ENCODE data around the gene RFX4. TPM values are rescaled to one million over a fixed set of nuclear protein-coding genes. Genes with fewer than 3 reads are reported as not detected.

RFX4 gene
- total RNA-seq, 1 experiment from 2014 or later: not detected

- Histone ChIP-seq H3K4me1 (ENCODE audit: control insufficient read depth, insufficient read depth, low read length) (no peaks in the 10 kb centered on the region; the same call in 1 of the 2 replicates), H3K9me3 (ENCODE audit: control insufficient read depth, insufficient read depth, low read depth, low read length) (no peaks in the 10 kb centered on the region), H3K4me3 (ENCODE audit: low read depth in 2 of 2, low read length in 2 of 2) (no peak overlapping the region), H3K36me3 (ENCODE audit: control insufficient read depth, insufficient read depth, low read length) (no peaks in the 10 kb centered on the region), H3K27me3 (ENCODE audit: control insufficient read depth, insufficient read depth, low read length) (peaks cover 6% of the 10 kb centered on the region; the same call in 1 of the 2 replicates), H3K27ac (ENCODE audit: low read length) (no peak overlapping the region)
- ChIA-PET CTCF (no interaction called here), POLR2A (no interaction called here)
- no peak for ATAC-seq
- TF ChIP-seq TCF7L2 (IDR thresholded peaks at IDR 0.05; ENCODE audit: low read depth, low read length) (no peak), REST (IDR thresholded peaks at IDR 0.05; ENCODE audit: insufficient read depth in 1 of 2, low read depth in 2 of 2, low read length in 1 of 2) (no peak), SIN3A (IDR thresholded peaks at IDR 0.05; ENCODE audit: borderline replicate concordance, insufficient read depth, low read depth, low read length) (no peak), POLR2AphosphoS5 (IDR thresholded peaks at IDR 0.05; ENCODE audit: low read depth, low read length) (no peak)
- TF ChIP-seq, protein P1, sequence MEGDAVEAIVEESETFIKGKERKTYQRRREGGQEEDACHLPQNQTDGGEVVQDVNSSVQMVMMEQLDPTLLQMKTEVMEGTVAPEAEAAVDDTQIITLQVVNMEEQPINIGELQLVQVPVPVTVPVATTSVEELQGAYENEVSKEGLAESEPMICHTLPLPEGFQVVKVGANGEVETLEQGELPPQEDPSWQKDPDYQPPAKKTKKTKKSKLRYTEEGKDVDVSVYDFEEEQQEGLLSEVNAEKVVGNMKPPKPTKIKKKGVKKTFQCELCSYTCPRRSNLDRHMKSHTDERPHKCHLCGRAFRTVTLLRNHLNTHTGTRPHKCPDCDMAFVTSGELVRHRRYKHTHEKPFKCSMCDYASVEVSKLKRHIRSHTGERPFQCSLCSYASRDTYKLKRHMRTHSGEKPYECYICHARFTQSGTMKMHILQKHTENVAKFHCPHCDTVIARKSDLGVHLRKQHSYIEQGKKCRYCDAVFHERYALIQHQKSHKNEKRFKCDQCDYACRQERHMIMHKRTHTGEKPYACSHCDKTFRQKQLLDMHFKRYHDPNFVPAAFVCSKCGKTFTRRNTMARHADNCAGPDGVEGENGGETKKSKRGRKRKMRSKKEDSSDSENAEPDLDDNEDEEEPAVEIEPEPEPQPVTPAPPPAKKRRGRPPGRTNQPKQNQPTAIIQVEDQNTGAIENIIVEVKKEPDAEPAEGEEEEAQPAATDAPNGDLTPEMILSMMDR (IDR thresholded peaks at IDR 0.05): no peak
- intact Hi-C loops (cut with micrococcal nuclease; ENCODE audit: unreplicated experiment) (no loop called here), in situ Hi-C loops (cut with HindIII; ENCODE audit: low pct_unique_long_range_greater_than_20kb, low sequenced_read_pairs) (no loop called here)
- no peak for DNase-seq (ENCODE audit: low read depth, low spot score)
- no TSS peak for BruUV-seq (replicated peaks)
Observed at GRCh38 chr12:106732890-106733289, 150.1 kb downstream of the RFX4 start.

DNA sequence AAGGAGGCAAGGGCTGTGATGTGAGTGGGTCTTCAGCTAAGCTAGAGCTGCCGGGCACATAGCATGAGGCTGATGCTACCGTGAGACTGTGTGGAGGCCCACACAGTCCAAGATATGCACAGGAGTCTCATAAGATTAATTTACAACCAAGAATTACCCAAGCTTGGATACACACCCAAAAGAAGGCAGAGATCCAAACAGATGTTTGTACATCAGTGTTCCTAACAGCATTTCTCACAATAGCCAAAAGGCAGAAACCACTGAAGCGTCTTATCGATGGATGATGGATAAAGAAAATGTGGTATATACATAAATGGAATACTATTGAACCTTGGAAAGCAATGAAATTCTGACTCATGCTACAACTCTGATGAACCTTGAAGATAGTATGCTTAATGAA, 150.9 kb downstream of the RFX4 start:
- no peaks in the 10 kb centered on the region; the same call in 1 of the 2 replicates for H3K4me1 ChIP-seq (ENCODE audit: control insufficient read depth, insufficient read depth, low read length)
- BruUV-seq (replicated peaks): no TSS peak

More for the DNA sequence above, 150.9 kb downstream of the RFX4 start:
- peaks cover 9% of the 10 kb centered on the region; the same call in 1 of the 2 replicates for H3K27me3 ChIP-seq (ENCODE audit: control insufficient read depth, insufficient read depth, low read length)
- in situ Hi-C loops (cut with HindIII; ENCODE audit: low pct_unique_long_range_greater_than_20kb, low sequenced_read_pairs): no loop called here
- CTCF ChIA-PET: no interaction called here
- POLR2A ChIA-PET: no interaction called here
- no peak for DNase-seq (ENCODE audit: low read depth, low spot score)
- ATAC-seq: no peak
- H3K36me3 ChIP-seq (ENCODE audit: control insufficient read depth, insufficient read depth, low read length): no peaks in the 10 kb centered on the region
- no peak overlapping the region for H3K27ac ChIP-seq (ENCODE audit: low read length)
- TF ChIP-seq, protein P1 (IDR thresholded peaks at IDR 0.05): no peak
- TF ChIP-seq POLR2AphosphoS5 (IDR thresholded peaks at IDR 0.05; ENCODE audit: low read depth, low read length) (no peak), SIN3A (IDR thresholded peaks at IDR 0.05; ENCODE audit: borderline replicate concordance, insufficient read depth, low read depth, low read length) (no peak), TCF7L2 (IDR thresholded peaks at IDR 0.05; ENCODE audit: low read depth, low read length) (no peak), REST (IDR thresholded peaks at IDR 0.05; ENCODE audit: insufficient read depth in 1 of 2, low read depth in 2 of 2, low read length in 1 of 2) (no peak)
- no peak overlapping the region for H3K4me3 ChIP-seq (ENCODE audit: low read depth in 2 of 2, low read length in 2 of 2)
- intact Hi-C loops (cut with micrococcal nuclease; ENCODE audit: unreplicated experiment): no loop called here
- H3K9me3 ChIP-seq (ENCODE audit: control insufficient read depth, insufficient read depth, low read depth, low read length): no peaks in the 10 kb centered on the region

Measured in Panc1 (cell line).